Pons (tissue), 1 donor: ENCODE results near the gene JUP.
A peak's percentile ranks its signal among the peaks of the same experiment; 100 is the strongest.

Experiments used
- DNase-seq: peaks from one replicate; pipeline ENCODE4 v3.0.0-alpha.2; 2016; ENCODE audit warnings: low spot score

The JUP gene

GRCh38 chr17:41723801-41724475, 62.6 kb downstream of the JUP start:
- no peak for DNase-seq

- DNase-seq = no peak
Measured at GRCh38 chr17:41722231-41722630, 64.3 kb downstream of the JUP start.

- peak; percentile 20 for DNase-seq
Measured at GRCh38 chr17:41718287-41718645, 68.2 kb downstream of the JUP start.

DNA sequence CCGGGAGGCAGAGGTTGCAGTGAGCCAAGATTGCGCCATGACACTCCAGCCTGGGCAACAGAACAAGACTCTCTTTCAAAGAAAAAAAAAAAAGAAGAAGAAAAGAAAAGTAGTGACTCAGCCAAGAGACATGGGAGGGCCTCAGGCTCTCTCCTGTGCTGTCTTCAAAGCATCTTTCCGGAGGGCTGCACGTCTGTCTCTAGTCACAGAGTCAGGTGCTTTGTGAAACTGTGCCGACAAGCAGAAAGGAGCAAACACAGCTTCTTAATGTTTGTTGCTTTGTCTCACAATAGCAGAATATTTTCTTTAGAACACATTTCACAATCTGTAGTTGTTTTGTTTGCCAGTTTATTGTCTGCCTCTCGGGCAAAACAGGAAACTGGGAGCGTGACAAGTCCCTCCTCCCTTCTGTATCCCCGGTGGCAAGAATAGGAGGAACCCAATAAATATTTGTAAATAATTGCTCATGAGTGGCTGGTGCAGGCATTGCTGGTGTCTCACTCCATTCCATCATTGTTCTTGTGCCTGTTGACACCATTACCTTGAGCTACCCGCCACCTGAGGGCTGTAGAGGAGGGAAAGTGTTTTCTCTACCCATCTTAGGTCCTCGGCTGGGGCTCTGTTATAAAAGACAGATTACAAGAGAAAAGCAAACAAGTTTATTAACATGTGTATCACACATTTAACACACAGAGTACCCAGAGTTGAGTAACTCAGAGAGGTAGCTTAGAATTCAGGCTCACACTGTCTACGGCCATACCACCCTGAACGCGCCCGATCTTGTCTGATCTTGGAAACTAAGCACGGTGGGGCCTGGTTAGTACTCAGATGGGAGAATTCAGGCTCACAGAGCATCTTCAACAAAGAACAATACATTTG, 68.9 kb downstream of the JUP start:
- no peak for DNase-seq

DNA sequence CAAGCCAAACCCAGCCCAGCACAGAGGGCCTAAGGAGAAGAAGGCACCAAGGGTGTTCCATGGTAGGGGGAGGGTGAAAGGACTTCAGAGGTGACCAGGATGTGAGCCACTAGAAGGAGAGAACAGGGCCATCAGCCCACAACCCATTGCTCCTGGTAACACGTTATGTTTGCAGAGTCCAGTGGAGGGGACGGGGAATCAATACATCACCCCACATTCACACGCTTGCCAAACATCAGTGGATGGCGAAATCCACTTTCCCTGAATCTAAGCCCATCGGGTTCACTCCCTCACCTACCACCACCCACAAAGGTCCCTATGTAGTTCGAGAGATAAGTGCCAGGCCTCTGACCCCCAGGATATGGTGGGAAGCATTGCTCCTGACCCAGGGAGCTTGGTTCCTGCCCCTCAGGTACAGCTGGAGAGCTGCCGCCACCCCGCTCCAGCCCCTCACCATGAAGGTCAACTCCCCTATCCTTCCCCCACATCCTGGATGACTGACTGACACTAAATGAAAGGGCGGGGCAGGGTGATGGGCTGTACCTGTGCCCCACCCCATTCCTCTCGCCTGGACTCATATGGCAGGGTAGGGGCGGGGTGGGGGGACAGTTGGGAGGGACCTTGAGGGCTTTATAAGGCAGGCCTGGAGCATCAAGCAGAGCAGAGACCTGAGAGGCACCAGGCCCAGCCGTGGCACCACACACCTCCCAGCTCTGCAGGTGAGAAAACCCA, 74.7 kb downstream of the JUP start, which contains the start of gene GAST:
TSS of gene GAST (plus strand) at position 663 of the 732 bp plus-strand sequence. CDS start 3,106 bp downstream, outside the sequence.
- DNase-seq = no peak

DNA sequence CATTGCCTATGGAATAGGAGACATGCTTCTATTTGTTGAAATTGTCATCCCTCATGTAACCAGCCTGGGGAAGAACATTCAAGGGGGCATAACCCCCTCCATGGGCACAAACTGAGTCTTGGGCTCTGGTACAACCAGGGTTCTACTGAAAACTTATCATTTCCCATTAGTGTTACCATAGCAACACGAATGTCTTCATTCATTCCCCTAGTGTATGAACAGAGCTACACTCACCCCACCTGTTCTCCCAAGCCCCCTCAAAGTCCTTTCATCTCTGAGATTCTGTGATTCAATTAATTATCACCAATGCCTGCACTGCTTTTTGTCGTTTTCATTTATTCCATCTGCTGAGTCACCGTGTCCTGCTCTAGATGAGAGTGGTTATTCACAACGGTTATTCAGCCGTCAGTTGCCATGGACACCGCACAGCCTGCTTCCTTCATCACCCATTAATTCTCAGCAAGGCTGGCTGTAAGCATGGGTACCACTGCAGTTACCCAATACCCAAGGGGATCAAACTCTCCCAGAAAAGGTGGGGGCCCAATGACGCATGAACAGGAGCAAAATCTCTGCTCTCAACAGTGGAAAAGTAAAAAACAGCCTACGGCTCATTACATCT, 75.9 kb downstream of the JUP start:
- DNase-seq = peak; percentile 49

GRCh38 chr17:41707803-41708669, 78.5 kb downstream of the JUP start:
- no peak for DNase-seq

- DNase-seq = no peak
Measured at GRCh38 chr17:41705271-41705991, 81.1 kb downstream of the JUP start.
